ENCODE results near the gene LNX1.

DNA sequence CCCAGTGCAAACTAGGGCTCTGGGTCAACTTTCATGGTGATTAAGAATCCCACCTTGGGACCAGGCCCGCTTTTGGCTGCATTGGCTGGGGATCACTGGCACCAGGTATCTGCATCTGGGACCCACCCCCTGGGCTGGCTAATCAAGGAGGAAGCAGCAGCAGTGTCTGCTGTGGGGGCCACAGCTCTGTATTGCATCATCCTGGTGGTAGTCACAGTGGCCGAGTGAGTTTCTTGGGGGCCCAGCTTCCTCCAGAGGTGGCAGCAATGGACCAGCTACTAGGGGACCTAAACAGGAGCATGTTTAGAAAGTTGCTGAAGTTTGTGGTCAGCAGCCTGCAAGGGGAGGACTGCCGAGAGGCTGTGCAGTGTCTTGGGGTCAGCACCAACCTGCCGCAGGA lies 15.7 kb downstream of the LNX1 start:
- no peak for TF ChIP-seq EZH2 (IDR thresholded peaks at IDR 0.05; ENCODE audit: borderline replicate concordance, low read depth, low read length, severe bottlenecking)
- no peak for TF ChIP-seq POLR2AphosphoS5 (IDR thresholded peaks at IDR 0.05; ENCODE audit: insufficient read depth, low read depth, low read length)
- TF ChIP-seq CTCF (IDR thresholded peaks at IDR 0.05; ENCODE audit: extremely low read depth in 1 of 2, insufficient read depth in 1 of 2, low read depth in 1 of 2, low read length in 2 of 2), result no peak
- no peak for TF ChIP-seq MAX (IDR thresholded peaks at IDR 0.05; ENCODE audit: insufficient read depth, insufficient read length)
- TF ChIP-seq POLR2A (IDR thresholded peaks at IDR 0.05; ENCODE audit: low read depth, low read length), result no peak
- no peak for TF ChIP-seq FOS (IDR thresholded peaks at IDR 0.05; ENCODE audit: borderline replicate concordance, insufficient read depth, low read length)
- TF ChIP-seq MYC (IDR thresholded peaks at IDR 0.05; ENCODE audit: low read depth, low read length), result no peak
- TF ChIP-seq JUN (IDR thresholded peaks at IDR 0.05; ENCODE audit: borderline replicate concordance, insufficient read depth, insufficient read length, low read depth), result no peak

All from endothelial cell of umbilical vein (primary cell).